ENCODE data around the gene PPIL6. TPM values are rescaled to one million over a fixed set of nuclear protein-coding genes. Genes with fewer than 3 reads are reported as not detected.
A peak's percentile ranks its signal among the peaks of the same experiment; 100 is the strongest.

PPIL6 gene
- total RNA-seq, 1 donor from 2014 or later = 0.11 TPM

GRCh38 chr6:109483735-109484057 is 43.3 kb upstream of the PPIL6 start:
- intact Hi-C loops (cut with DNase I) = loop anchor here (1.0 to 5.0 kb wide), 5 partner anchors 29 to 386 kb away; partner anchors contain the start of genes AK9, CD164, CEP57L1 and FIG4
- peaks cover 0 to 11% of the 10 kb centered on the region in 2 donors for H3K36me3 ChIP-seq
- no peak for DNase-seq (ENCODE audit: low spot score in 2 of 2)

GRCh38 chr6:109482905-109483734 is 42.7 kb upstream of the PPIL6 start, which contains the start of gene ZBTB24:
Gene ZBTB24 (minus strand): TSS chr6:109483219. CDS start chr6:109482026, 1,193 bp downstream.
- peaks cover 8 to 31% of the 10 kb centered on the region in 2 donors for H3K4me1 ChIP-seq

More at GRCh38 chr6:109483735-109484057, 43.3 kb upstream of the PPIL6 start:
- H3K4me3 ChIP-seq = peak overlapping the region; percentile 88 to 99
- H3K4me1 ChIP-seq = peaks cover 8 to 28% of the 10 kb centered on the region in 2 donors
- peak overlapping the region; percentile 61 to 69 for H3K27ac ChIP-seq
- TF ChIP-seq CTCF (IDR thresholded peaks at IDR 0.05) = no peak
- no peaks in the 10 kb centered on the region for H3K9me3 ChIP-seq
- H3K27me3 ChIP-seq = no peaks in the 10 kb centered on the region

GRCh38 chr6:109480993-109481480 is 40.6 kb upstream of the PPIL6 start:
- TF ChIP-seq CTCF (IDR thresholded peaks at IDR 0.05) = no peak
- intact Hi-C loops (cut with DNase I) = loop anchor here (5.0 kb wide), 1 partner anchor 384 kb away; the partner anchor contains the start of gene CEP57L1
- Histone ChIP-seq H3K4me3 (no peak overlapping the region), H3K9me3 (no peaks in the 10 kb centered on the region), H3K4me1 (peaks cover 8 to 37% of the 10 kb centered on the region in 2 donors), H3K27ac (no peak overlapping the region), H3K27me3 (no peaks in the 10 kb centered on the region), H3K36me3 (peaks cover 8 to 21% of the 10 kb centered on the region in 2 donors)
- no peak for DNase-seq (ENCODE audit: low spot score in 2 of 2)

More at GRCh38 chr6:109482905-109483734, 42.7 kb upstream of the PPIL6 start, which contains the start of gene ZBTB24:
- Histone ChIP-seq H3K27ac (peak within 1 kb of the TSS; percentile 78 to 81), H3K36me3 (peaks cover 0 to 11% of the 10 kb centered on the region in 2 donors), H3K9me3 (no peaks in the 10 kb centered on the region), H3K27me3 (no peaks in the 10 kb centered on the region), H3K4me3 (peak within 1 kb of the TSS; percentile 88 to 99)
- intact Hi-C loops (cut with DNase I) = loop anchor here (1.0 to 5.0 kb wide), 5 partner anchors 28 to 386 kb away; partner anchors contain the start of genes AK9, CD164, CEP57L1 and FIG4
- peak; percentile 61 to 94 for DNase-seq (ENCODE audit: low spot score in 2 of 2)
- peak in 1 of 3 experiments; percentile 14 for TF ChIP-seq CTCF (IDR thresholded peaks at IDR 0.05)

GRCh38 chr6:109478841-109479624 is 38.6 kb upstream of the PPIL6 start:
- Histone ChIP-seq H3K27me3 (no peaks in the 10 kb centered on the region), H3K36me3 (peaks cover 20 to 40% of the 10 kb centered on the region in 2 donors), H3K4me3 (peak overlapping the region in 1 of 2 donors; percentile 1), H3K4me1 (peaks cover 8 to 37% of the 10 kb centered on the region in 2 donors), H3K27ac (no peak overlapping the region), H3K9me3 (no peaks in the 10 kb centered on the region)
- no peak for TF ChIP-seq CTCF (IDR thresholded peaks at IDR 0.05)
- intact Hi-C loops (cut with DNase I) = no loop called here
- DNase-seq (ENCODE audit: low spot score in 2 of 2) = no peak

GRCh38 chr6:109478222-109478805 is 37.9 kb upstream of the PPIL6 start:
- Histone ChIP-seq H3K27ac (no peak overlapping the region), H3K27me3 (no peaks in the 10 kb centered on the region), H3K36me3 (peaks cover 27 to 46% of the 10 kb centered on the region in 2 donors), H3K4me3 (no peak overlapping the region), H3K9me3 (no peaks in the 10 kb centered on the region), H3K4me1 (peaks cover 8 to 37% of the 10 kb centered on the region in 2 donors)
- DNase-seq (ENCODE audit: low spot score in 2 of 2) = no peak
- intact Hi-C loops (cut with DNase I) = no loop called here
- no peak for TF ChIP-seq CTCF (IDR thresholded peaks at IDR 0.05)

Measured in ascending aorta (tissue), 2 donors.